Hematopoietic multipotent progenitor cell (in vitro differentiated cells): ENCODE results near the gene CLASP1. TPM values are rescaled to one million over a fixed set of nuclear protein-coding genes. Genes with fewer than 3 reads are reported as not detected.
"Not testable (repeated sequence)": the region's sequence is repeated elsewhere in the genome, so short reads cannot be mapped to it uniquely, and the experiment has no call there.

Experiments
- DNase-seq, 3 donors: peaks; one replicate each; pipeline ENCODE4 v3.0.0-alpha.2; 2011 to 2015; ENCODE audit warnings: low read depth in 2 of 3, low spot score in 2 of 3
- total RNA-seq: library from RNA; depleted of rRNA; stranded (reverse); fragments of >200 nt; gene quantifications from one replicate; pipeline ENCODE4 v1.2.3, GENCODE V29; 2012

Gene CLASP1
- total RNA-seq, 1 donor: 40.1 TPM

GRCh38 chr2:121479882-121480522, 169.3 kb downstream of the CLASP1 start:
- DNase-seq: no peak

- DNase-seq: no peak
Observed at GRCh38 chr2:121478996-121479745, 170.1 kb downstream of the CLASP1 start.

- not testable (repeated sequence) for DNase-seq
Observed at GRCh38 chr2:121478358-121478995, 170.8 kb downstream of the CLASP1 start.

GRCh38 chr2:121476684-121477083, 172.6 kb downstream of the CLASP1 start:
- no peak for DNase-seq

GRCh38 chr2:121475811-121476571, 173.3 kb downstream of the CLASP1 start:
- DNase-seq: no peak

- no peak for DNase-seq
Observed at GRCh38 chr2:121473512-121473911, 175.8 kb downstream of the CLASP1 start.

- DNase-seq: no peak
Observed at GRCh38 chr2:121472470-121472993, 176.7 kb downstream of the CLASP1 start.

GRCh38 chr2:121471532-121472469, 177.5 kb downstream of the CLASP1 start:
- DNase-seq: no peak

- no peak for DNase-seq
Observed at GRCh38 chr2:121470917-121471316, 178.3 kb downstream of the CLASP1 start.

- DNase-seq: no peak
Observed at GRCh38 chr2:121469356-121469755, 179.9 kb downstream of the CLASP1 start.

GRCh38 chr2:121468936-121469335, 180.3 kb downstream of the CLASP1 start:
- no peak for DNase-seq

GRCh38 chr2:121459291-121459690, 190.0 kb downstream of the CLASP1 start:
- no peak for DNase-seq

- no peak for DNase-seq
Observed at GRCh38 chr2:121456325-121456724, 192.9 kb downstream of the CLASP1 start.

- DNase-seq: no peak
Observed at GRCh38 chr2:121455446-121455845, 193.8 kb downstream of the CLASP1 start.

- DNase-seq: no peak
Observed at GRCh38 chr2:121454549-121455090, 194.6 kb downstream of the CLASP1 start.

- DNase-seq: no peak
Observed at GRCh38 chr2:121451398-121451797, 197.9 kb downstream of the CLASP1 start.

GRCh38 chr2:121450301-121450700, 199.0 kb downstream of the CLASP1 start:
- no peak for DNase-seq

- no peak for DNase-seq
Observed at GRCh38 chr2:121446647-121447241, 202.5 kb downstream of the CLASP1 start.

- no peak for DNase-seq
Observed at GRCh38 chr2:121442889-121443288, 206.4 kb downstream of the CLASP1 start.
